Immature natural killer cell (primary cell): Measurements from ENCODE around the gene ATP6V0A1. TPM values are rescaled to one million over a fixed set of nuclear protein-coding genes. Genes with fewer than 3 reads are reported as not detected.
"Not testable (repeated sequence)": the region's sequence is repeated elsewhere in the genome, so short reads cannot be mapped to it uniquely, and the experiment has no call there.

Source experiments
- DNase-seq, 3 donors: peaks; one replicate each; pipeline ENCODE4 v3.0.0; 2022; ENCODE audit warnings: mixed read lengths in 1 of 3
- H3K27ac Mint-ChIP-seq, 6 donors: one replicate each; pipeline ENCODE4 v1.8.0; 2020; ENCODE audit warnings: mixed read lengths in 6 of 6, mild to moderate bottlenecking in 5 of 6, inconsistent platforms in 4 of 6, moderate library complexity in 3 of 6
- H3K27me3 Mint-ChIP-seq, 3 donors: one replicate each; pipeline ENCODE4 v1.8.0; 2020 to 2021; ENCODE audit warnings: low read depth in 3 of 3, mild to moderate bottlenecking in 3 of 3, mixed read lengths in 3 of 3, moderate library complexity in 3 of 3, inconsistent platforms in 1 of 3
- H3K36me3 Mint-ChIP-seq, 3 donors: one replicate each; pipeline ENCODE4 v1.8.0; 2020; ENCODE audit warnings: mixed read lengths in 3 of 3, inconsistent platforms in 2 of 3, mild to moderate bottlenecking in 2 of 3
- H3K4me1 Mint-ChIP-seq, 2 donors: one replicate each; pipeline ENCODE4 v1.8.0; 2020; ENCODE audit warnings: inconsistent platforms in 2 of 2, mild to moderate bottlenecking in 2 of 2, mixed read lengths in 2 of 2, moderate library complexity in 1 of 2
- H3K4me3 Mint-ChIP-seq, 5 donors: one replicate each; pipeline ENCODE4 v1.8.0; 2020; ENCODE audit warnings: mild to moderate bottlenecking in 5 of 5, mixed read lengths in 5 of 5, inconsistent platforms in 3 of 5, moderate library complexity in 3 of 5
- H3K9me3 Mint-ChIP-seq, 6 donors: one replicate each; pipeline ENCODE4 v1.8.0; 2020; ENCODE audit warnings: mild to moderate bottlenecking in 6 of 6, mixed read lengths in 6 of 6, inconsistent platforms in 4 of 6, moderate library complexity in 3 of 6
- polyA plus RNA-seq, 3 donors: library from polyadenylated mRNA; unstranded; fragments of 300-500 nt; fragmentation: Illumina TruSeq; gene quantifications; one replicate each; pipeline ENCODE4 v1.2.3, GENCODE V29; 2021

Gene ATP6V0A1
- polyA plus RNA-seq, 3 donors from 2014 or later = 0.76 to 4.2 (median 1.4) TPM

- DNase-seq = no peak
- H3K9me3 Mint-ChIP-seq = no peaks in the 10 kb centered on the region
- peaks cover 8 to 12% of the 10 kb centered on the region in 2 donors for H3K4me1 Mint-ChIP-seq
- H3K36me3 Mint-ChIP-seq = peaks cover 0 to 3% (median 0%) of the 10 kb centered on the region in 3 donors
- no peak overlapping the region for H3K27ac Mint-ChIP-seq
- H3K27me3 Mint-ChIP-seq = no peaks in the 10 kb centered on the region
- H3K4me3 Mint-ChIP-seq = peak overlapping the region in 1 of 5 donors; percentile 18
These were observed 89.0 kb downstream of the ATP6V0A1 start for GRCh38 chr17:42547698-42548069.

DNA sequence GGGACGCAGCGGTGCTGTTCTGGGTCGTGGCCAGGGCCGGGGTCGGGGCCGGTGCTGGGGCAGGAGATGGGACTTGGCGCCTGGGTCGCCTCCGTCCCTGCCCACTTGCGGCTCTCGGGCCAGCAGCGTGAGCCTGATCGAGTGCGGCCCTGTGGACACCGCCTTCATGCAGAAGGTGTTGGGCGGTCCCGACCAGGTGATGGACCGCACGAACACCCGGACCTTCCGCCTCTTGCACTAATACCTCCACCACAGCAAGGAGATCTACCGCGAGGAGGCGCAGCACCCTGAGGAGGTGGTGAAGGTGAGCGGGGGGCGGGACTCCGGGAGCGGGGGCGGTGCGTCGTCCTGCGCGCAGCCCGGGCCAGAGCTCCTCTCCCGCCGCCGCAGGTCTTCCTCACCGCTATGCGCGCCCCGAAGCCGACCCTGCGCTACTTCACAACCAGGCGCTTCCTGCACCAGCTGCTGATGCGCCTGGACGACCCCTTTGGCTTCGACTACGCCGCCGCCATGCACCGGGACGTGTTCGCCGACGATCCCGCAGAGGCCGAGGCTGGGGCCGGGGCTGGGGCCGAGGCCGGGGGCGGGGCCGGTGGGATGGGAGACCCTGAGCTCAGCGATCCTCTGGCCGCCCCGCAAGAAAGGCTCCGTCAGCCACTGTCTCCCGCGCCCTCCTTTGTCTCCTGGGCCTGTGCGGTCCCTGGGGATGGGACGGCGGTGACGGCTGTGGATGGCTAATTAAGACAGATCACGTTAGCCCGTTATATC is 89.6 kb downstream of the ATP6V0A1 start:
- Mint-ChIP-seq H3K4me3 (peak overlapping the region in 4 of 5 donors; percentile 46 to 59 (median 52)), H3K36me3 (no peaks in the 10 kb centered on the region), H3K27ac (no peak overlapping the region), H3K27me3 (no peaks in the 10 kb centered on the region), H3K9me3 (no peaks in the 10 kb centered on the region), H3K4me1 (peaks cover 8 to 13% of the 10 kb centered on the region in 2 donors)
- peak; percentile 60 to 72 (median 63) for DNase-seq

DNA sequence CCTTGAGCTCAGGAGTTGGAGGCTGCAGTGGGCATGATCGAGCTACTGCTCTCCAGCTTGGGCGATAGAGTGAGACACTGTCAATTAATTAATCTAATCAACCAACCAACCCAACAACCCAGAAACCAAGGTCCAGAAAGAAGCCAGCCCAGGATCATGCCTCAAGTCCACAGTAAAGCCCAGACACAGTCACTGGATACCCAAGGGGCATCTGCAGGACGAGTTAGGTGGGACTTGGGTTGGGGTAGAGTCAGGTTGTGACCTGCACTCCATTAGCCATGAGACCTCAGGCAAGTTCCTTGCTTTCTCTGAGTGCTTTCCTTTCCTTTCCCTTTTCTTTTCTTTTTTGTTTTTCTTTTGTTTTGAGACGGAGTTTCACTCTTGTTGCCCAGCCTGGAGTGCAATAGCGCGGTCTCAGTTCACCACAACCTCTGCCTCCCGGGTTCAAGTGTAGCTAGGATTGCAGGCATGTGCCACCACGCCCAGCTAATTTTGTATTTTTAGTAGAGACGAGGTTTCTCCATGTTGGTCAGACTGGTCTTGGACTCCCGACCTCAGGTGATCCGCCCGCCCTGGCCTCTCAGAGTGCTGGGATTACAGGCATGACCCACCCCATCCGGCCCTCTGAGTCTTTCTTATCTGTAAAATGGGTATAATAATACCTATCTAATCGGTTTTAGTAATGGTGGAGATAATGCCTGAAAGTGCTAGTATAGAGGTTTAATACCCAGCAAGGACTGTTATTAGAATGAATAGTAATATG is 90.5 kb downstream of the ATP6V0A1 start:
- peak overlapping the region in 1 of 6 donors; percentile 60 for H3K27ac Mint-ChIP-seq

DNA sequence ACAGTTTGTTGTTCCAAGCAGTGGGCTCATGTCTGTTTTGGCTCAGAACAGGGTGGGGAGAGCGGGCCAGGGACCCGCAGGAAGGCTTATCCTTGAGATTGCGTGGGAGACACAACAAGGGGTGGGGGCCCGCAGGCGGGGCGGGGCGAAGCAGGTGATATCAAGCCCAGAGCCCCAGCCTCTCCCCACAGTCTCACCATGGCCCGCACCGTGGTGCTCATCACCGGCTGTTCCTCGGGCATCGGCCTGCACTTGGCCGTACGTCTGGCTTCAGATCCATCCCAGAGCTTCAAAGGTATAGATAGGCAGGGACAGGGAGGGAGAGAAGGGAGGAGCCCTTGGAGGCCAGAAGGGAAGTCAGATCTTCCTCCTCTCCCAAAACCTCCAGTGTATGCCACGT is 94.1 kb downstream of the ATP6V0A1 start, which contains the start of gene HSD17B1:
HSD17B1 (plus strand) TSS at position 188 of the 400 bp plus-strand sequence; CDS start at position 199, 11 bp downstream.
- H3K4me3 Mint-ChIP-seq = peak within 1 kb of the TSS; percentile 85 to 90 (median 88)
- not testable (repeated sequence) for H3K9me3 Mint-ChIP-seq, H3K27me3 Mint-ChIP-seq, DNase-seq, H3K36me3 Mint-ChIP-seq
- peaks cover 23 to 28% of the 10 kb centered on the region in 2 donors for H3K4me1 Mint-ChIP-seq
- peak within 1 kb of the TSS; percentile 55 to 93 (median 91) for H3K27ac Mint-ChIP-seq

More for the DNA sequence above, 90.5 kb downstream of the ATP6V0A1 start:
- Mint-ChIP-seq H3K4me1 (peaks cover 8 to 19% of the 10 kb centered on the region in 2 donors), H3K36me3 (no peaks in the 10 kb centered on the region), H3K4me3 (peak overlapping the region; percentile 18 to 64 (median 45)), H3K27me3 (peaks cover 0 to 4% (median 2%) of the 10 kb centered on the region in 3 donors), H3K9me3 (no peaks in the 10 kb centered on the region)
- DNase-seq = no peak

- Mint-ChIP-seq H3K36me3 (no peaks in the 10 kb centered on the region), H3K4me3 (peak overlapping the region; percentile 85 to 90 (median 88)), H3K4me1 (peaks cover 23 to 28% of the 10 kb centered on the region in 2 donors), H3K27me3 (peaks cover 0 to 8% (median 4%) of the 10 kb centered on the region in 3 donors), H3K9me3 (no peaks in the 10 kb centered on the region), H3K27ac (peak overlapping the region; percentile 55 to 93 (median 91))
- DNase-seq = no peak
These were observed 94.6 kb downstream of the ATP6V0A1 start for GRCh38 chr17:42553161-42553818.

GRCh38 chr17:42553866-42554249 is 95.2 kb downstream of the ATP6V0A1 start:
- Mint-ChIP-seq H3K27ac (peak overlapping the region; percentile 82 to 93 (median 91)), H3K36me3 (no peaks in the 10 kb centered on the region), H3K27me3 (peaks cover 0 to 8% (median 4%) of the 10 kb centered on the region in 3 donors), H3K4me1 (peaks cover 20 to 25% of the 10 kb centered on the region in 2 donors), H3K9me3 (no peaks in the 10 kb centered on the region), H3K4me3 (peak overlapping the region; percentile 85 to 90 (median 88))
- DNase-seq = peak in 1 of 3 donors; percentile 26

- H3K4me3 Mint-ChIP-seq = peak overlapping the region; percentile 85 to 90 (median 88)
- no peaks in the 10 kb centered on the region for H3K9me3 Mint-ChIP-seq
- peak; percentile 85 to 87 (median 87) for DNase-seq
- H3K36me3 Mint-ChIP-seq = no peaks in the 10 kb centered on the region
- peaks cover 15 to 21% of the 10 kb centered on the region in 2 donors for H3K4me1 Mint-ChIP-seq
- H3K27ac Mint-ChIP-seq = peak overlapping the region; percentile 82 to 93 (median 91)
- H3K27me3 Mint-ChIP-seq = peaks cover 0 to 8% (median 4%) of the 10 kb centered on the region in 3 donors
These were observed 95.8 kb downstream of the ATP6V0A1 start for GRCh38 chr17:42554250-42555121.

DNA sequence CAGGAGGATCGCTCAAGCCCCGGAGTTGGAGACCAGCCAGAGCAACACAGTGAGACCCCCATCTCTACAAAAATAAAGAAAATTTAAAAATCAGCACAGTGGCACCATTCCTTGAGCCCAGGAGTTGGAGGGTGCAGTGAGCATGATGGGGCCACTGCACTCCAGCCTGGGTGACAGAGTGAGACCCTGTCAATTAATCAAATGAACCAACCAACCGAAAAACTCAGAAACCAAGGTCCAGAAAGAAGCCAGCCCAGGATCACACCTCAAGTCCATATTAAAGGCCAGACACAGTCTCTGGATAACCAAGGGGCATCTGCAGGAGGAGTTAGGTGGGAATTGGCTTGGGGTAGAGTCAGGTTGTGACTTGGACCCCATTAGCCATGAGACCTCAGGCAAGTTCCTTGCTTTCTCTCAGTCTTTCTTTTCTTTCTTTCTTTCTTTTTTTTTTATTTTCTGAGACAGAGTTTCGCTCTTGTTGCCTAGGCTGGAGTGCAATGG is 96.5 kb downstream of the ATP6V0A1 start:
- H3K4me1 Mint-ChIP-seq = peaks cover 15 to 23% of the 10 kb centered on the region in 2 donors
- H3K27me3 Mint-ChIP-seq = peaks cover 0 to 8% (median 6%) of the 10 kb centered on the region in 3 donors
- H3K4me3 Mint-ChIP-seq = peak overlapping the region; percentile 85 to 90 (median 88)
- H3K9me3 Mint-ChIP-seq = no peaks in the 10 kb centered on the region
- no peak for DNase-seq
- H3K27ac Mint-ChIP-seq = peak overlapping the region; percentile 82 to 93 (median 91)
- no peaks in the 10 kb centered on the region for H3K36me3 Mint-ChIP-seq

DNA sequence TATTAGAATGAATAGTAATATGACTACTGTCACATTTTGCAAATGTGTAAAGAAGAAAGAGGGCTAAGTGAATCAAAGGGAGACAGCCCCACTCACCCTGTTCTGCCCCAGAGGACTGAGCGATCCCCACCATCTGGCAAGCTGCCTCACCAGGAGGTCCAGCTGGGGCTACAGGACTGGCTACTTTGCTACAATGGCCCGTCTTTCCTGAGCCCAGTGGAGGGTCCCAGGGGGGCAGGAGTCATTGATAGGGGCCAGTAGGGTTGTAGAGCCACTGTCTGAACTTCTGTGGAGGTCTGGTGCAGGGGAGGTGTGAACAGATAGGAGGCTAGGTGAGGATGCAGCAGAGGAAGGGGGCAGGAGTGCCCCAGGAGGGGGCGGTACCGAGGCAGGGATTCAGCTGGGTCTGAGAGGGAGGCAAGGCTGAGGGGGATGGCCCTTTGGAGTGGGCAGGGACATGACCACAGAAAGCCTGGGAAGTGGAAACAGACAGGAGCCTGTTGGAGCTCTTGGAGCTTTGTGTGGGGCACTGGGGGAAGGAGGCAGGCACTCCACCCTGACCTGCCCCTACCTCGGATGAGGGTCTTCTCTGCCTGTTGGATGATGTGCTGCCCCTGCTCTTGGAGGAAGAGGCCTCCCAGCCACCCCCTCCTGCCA is 97.4 kb downstream of the ATP6V0A1 start:
- not testable (repeated sequence) for H3K36me3 Mint-ChIP-seq
- Mint-ChIP-seq H3K4me3 (peak overlapping the region in 1 of 5 donors; percentile 50), H3K27ac (peak overlapping the region in 2 of 6 donors; percentile 7 to 91)

GRCh38 chr17:42559075-42559474 is 100.4 kb downstream of the ATP6V0A1 start:
- no peak for DNase-seq
- Mint-ChIP-seq H3K36me3 (peaks cover 0 to 6% (median 0%) of the 10 kb centered on the region in 3 donors), H3K4me3 (no peak overlapping the region), H3K4me1 (peaks cover 40 to 47% of the 10 kb centered on the region in 2 donors), H3K27me3 (peaks cover 8 to 19% (median 13%) of the 10 kb centered on the region in 3 donors), H3K27ac (no peak overlapping the region), H3K9me3 (no peaks in the 10 kb centered on the region)

More for the DNA sequence above, 97.4 kb downstream of the ATP6V0A1 start:
- H3K27me3 Mint-ChIP-seq, DNase-seq, H3K9me3 Mint-ChIP-seq: not testable (repeated sequence)
- peaks cover 21 to 23% of the 10 kb centered on the region in 2 donors for H3K4me1 Mint-ChIP-seq

- Mint-ChIP-seq H3K27ac (peak overlapping the region in 3 of 6 donors; percentile 8 to 88 (median 22)), H3K27me3 (peaks cover 8 to 13% (median 11%) of the 10 kb centered on the region in 3 donors)
These were observed 101.6 kb downstream of the ATP6V0A1 start for GRCh38 chr17:42560246-42560645.

GRCh38 chr17:42561897-42562387 is 103.3 kb downstream of the ATP6V0A1 start, which contains the start of gene COASY:
Gene COASY (plus strand): TSS chr17:42562148. CDS start chr17:42562623, 475 bp downstream.
- DNase-seq = peak; percentile 88 to 92 (median 91)
- H3K4me1 Mint-ChIP-seq = peaks cover 40 to 42% of the 10 kb centered on the region in 2 donors

More at GRCh38 chr17:42560246-42560645, 101.6 kb downstream of the ATP6V0A1 start:
- Mint-ChIP-seq H3K36me3 (peaks cover 0 to 6% (median 0%) of the 10 kb centered on the region in 3 donors), H3K9me3 (no peaks in the 10 kb centered on the region), H3K4me1 (peaks cover 36 to 37% of the 10 kb centered on the region in 2 donors), H3K4me3 (peak overlapping the region in 3 of 5 donors; percentile 62 to 77 (median 72))
- DNase-seq = no peak

More at GRCh38 chr17:42561897-42562387, 103.3 kb downstream of the ATP6V0A1 start, which contains the start of gene COASY:
- peak within 1 kb of the TSS; percentile 85 to 97 (median 94) for H3K27ac Mint-ChIP-seq
- H3K9me3 Mint-ChIP-seq = no peaks in the 10 kb centered on the region
- H3K27me3 Mint-ChIP-seq = peaks cover 15 to 18% (median 18%) of the 10 kb centered on the region in 3 donors
- H3K4me3 Mint-ChIP-seq = peak within 1 kb of the TSS; percentile 91 to 95 (median 92)
- H3K36me3 Mint-ChIP-seq = peaks cover 0 to 6% (median 0%) of the 10 kb centered on the region in 3 donors
